Activated CD8-positive, alpha-beta T cell treated with anti-CD3 and anti-CD28 coated beads for 36 hours (primary cell): Measurements from ENCODE around the gene TMEFF2. TPM values are rescaled to one million over a fixed set of nuclear protein-coding genes. Genes with fewer than 3 reads are reported as not detected.

Source experiments
- ATAC-seq: fragments of 200-7000 bp; cut with Tn5 transposase; one replicate; pipeline ENCODE4 v1.10.0; 2021; ENCODE audit warnings: mild to moderate bottlenecking, moderate library complexity
- CTCF ChIA-PET: fragments of 350-600 bp; sonication (Branson Sonifier 250); formaldehyde crosslinking; loops from one replicate; lab custom pipeline; 2021; ENCODE audit warnings: antibody characterized with exemption; lab: Charles Lee
- POLR2A ChIA-PET: fragments of 350-600 bp; sonication (Branson Sonifier 250); formaldehyde crosslinking; loops from one replicate; lab custom pipeline; 2021; ENCODE audit warnings: antibody characterized with exemption; lab: Charles Lee
- DNase-seq: peaks from one replicate; pipeline ENCODE4 v3.0.0-alpha.2; 2020
- H3K27ac Mint-ChIP-seq: one replicate; pipeline ENCODE4 v1.8.0; 2021; ENCODE audit warnings: mild to moderate bottlenecking, mixed read lengths
- H3K27me3 Mint-ChIP-seq: one replicate; pipeline ENCODE4 v1.8.0; 2021; ENCODE audit warnings: mixed read lengths
- H3K36me3 Mint-ChIP-seq: one replicate; pipeline ENCODE4 v1.8.0; 2021; ENCODE audit warnings: low read depth, mixed read lengths
- H3K4me1 Mint-ChIP-seq: one replicate; pipeline ENCODE4 v1.8.0; 2021; ENCODE audit warnings: low read depth, mixed read lengths
- H3K4me3 Mint-ChIP-seq: one replicate; pipeline ENCODE4 v1.8.0; 2021; ENCODE audit warnings: mild to moderate bottlenecking, moderate library complexity, mixed read lengths
- H3K9me3 Mint-ChIP-seq: one replicate; pipeline ENCODE4 v1.8.0; 2021; ENCODE audit warnings: mixed read lengths
- intact Hi-C: fragments of 100-400 bp; cut with micrococcal nuclease; formaldehyde crosslinking; loops from one replicate; pipeline ENCODE4 v1.10.0; 2022
- total RNA-seq, 2 experiments: library from RNA; stranded (reverse); gene quantifications; one replicate each; pipeline ENCODE4 v1.2.3, GENCODE V29; 2021
- TF ChIP-seq, protein P1 (sequence below): fragments of 200-600 bp; IDR thresholded peaks from one replicate; pipeline ENCODE4 v1.8.0; 2022; ENCODE audit warnings: antibody characterized with exemption, mild to moderate bottlenecking

Gene TMEFF2
- total RNA-seq, 2 experiments from 2014 or later = not detected

DNA sequence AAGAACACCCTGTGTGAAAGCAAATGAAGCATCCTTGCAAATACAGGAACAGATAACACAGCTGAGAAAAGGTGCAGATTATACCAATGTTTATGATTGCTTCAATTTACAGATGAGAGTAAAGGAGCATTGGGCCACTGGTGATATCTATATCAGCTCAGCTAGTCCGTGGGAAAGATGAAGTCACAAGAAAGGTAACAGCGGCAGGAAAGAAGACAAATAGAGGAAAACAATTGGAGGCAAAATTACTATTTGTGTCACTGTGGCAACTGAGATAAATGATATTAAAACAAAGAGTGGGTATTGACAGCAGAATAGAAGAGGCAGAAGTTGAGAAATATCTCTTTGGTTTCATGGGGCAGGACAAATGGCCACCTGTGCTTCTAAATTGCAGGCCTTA, 226.6 kb downstream of the TMEFF2 start:
- POLR2A ChIA-PET = no interaction called here
- Mint-ChIP-seq H3K4me3 (no peak overlapping the region), H3K36me3 (no peaks in the 10 kb centered on the region), H3K9me3 (no peaks in the 10 kb centered on the region), H3K27ac (no peak overlapping the region), H3K27me3 (peaks cover 8% of the 10 kb centered on the region), H3K4me1 (no peaks in the 10 kb centered on the region)
- ATAC-seq (no peak), DNase-seq (no peak)
- CTCF ChIA-PET = no interaction called here
- intact Hi-C loops = no loop called here
- TF ChIP-seq, protein P1, sequence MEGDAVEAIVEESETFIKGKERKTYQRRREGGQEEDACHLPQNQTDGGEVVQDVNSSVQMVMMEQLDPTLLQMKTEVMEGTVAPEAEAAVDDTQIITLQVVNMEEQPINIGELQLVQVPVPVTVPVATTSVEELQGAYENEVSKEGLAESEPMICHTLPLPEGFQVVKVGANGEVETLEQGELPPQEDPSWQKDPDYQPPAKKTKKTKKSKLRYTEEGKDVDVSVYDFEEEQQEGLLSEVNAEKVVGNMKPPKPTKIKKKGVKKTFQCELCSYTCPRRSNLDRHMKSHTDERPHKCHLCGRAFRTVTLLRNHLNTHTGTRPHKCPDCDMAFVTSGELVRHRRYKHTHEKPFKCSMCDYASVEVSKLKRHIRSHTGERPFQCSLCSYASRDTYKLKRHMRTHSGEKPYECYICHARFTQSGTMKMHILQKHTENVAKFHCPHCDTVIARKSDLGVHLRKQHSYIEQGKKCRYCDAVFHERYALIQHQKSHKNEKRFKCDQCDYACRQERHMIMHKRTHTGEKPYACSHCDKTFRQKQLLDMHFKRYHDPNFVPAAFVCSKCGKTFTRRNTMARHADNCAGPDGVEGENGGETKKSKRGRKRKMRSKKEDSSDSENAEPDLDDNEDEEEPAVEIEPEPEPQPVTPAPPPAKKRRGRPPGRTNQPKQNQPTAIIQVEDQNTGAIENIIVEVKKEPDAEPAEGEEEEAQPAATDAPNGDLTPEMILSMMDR = no peak

DNA sequence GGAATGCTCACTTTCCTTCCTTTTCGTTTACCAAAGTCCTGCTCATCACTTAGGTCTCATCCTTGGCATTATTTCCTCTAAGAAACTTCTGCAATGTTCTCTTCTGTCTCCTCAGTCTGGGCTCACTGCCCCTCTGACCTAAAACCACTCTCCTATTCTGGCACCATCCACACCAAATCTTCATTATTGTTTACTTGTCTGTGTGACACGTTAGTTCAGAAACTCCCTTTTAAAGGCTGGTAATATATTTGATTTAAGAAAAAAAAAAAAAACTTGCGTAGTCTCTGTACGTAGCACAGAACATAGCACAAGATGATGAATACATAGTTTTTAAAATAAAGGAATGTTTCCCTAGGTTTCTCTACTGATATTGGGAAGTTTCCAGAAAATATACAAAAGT, 229.0 kb downstream of the TMEFF2 start:
- Mint-ChIP-seq H3K27me3 (peaks cover 4% of the 10 kb centered on the region), H3K4me3 (no peak overlapping the region), H3K27ac (no peak overlapping the region), H3K9me3 (no peaks in the 10 kb centered on the region), H3K4me1 (no peaks in the 10 kb centered on the region), H3K36me3 (no peaks in the 10 kb centered on the region)
- intact Hi-C loops = no loop called here
- DNase-seq = no peak
- ChIA-PET CTCF (no interaction called here), POLR2A (no interaction called here)
- TF ChIP-seq, protein P1 = no peak
- no peak for ATAC-seq

DNA sequence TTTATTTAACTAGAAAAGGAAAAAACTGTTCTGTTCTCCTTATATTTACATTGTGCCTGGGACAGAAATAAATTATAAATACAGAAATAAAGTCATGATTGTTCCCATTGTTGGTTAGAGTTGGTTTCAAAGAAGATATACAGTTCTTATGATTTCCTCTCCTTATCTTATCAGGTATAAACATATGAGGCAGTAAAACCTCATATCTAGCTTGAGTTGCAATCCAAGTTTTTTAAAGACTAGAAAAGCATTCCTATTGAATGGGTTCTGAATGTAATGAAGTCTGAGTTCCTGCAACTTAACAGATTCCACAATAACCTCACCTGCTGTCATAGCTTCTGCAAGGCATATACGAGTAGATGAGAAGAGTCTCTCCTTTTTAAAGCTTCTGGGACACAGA, 233.2 kb downstream of the TMEFF2 start:
- DNase-seq (no peak), ATAC-seq (no peak)
- ChIA-PET CTCF (no interaction called here), POLR2A (no interaction called here)
- H3K27ac Mint-ChIP-seq = no peak overlapping the region
- H3K36me3 Mint-ChIP-seq = no peaks in the 10 kb centered on the region
- TF ChIP-seq, protein P1 = no peak
- no peaks in the 10 kb centered on the region for H3K4me1 Mint-ChIP-seq
- no peak overlapping the region for H3K4me3 Mint-ChIP-seq
- peaks cover 6% of the 10 kb centered on the region for H3K27me3 Mint-ChIP-seq
- intact Hi-C loops = no loop called here
- no peaks in the 10 kb centered on the region for H3K9me3 Mint-ChIP-seq

DNA sequence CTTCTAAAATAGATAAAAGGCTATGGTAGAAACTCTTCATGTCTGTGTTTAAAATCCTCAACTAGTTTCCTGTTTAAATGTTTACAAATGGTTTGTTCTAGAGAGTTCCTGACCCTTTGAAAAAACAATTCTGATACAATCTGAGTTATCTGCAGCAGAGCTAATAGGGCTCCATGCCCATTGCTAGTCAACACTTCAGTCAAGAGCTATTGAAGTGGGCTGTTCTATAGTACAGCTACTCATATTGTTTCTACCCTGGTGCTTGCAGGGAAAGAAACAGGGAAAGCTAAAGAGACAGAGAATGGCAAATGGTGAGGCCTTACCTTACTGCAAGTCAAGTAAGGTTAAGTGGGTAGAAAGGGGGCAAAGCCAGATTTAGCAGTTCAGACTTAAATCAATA, 235.5 kb downstream of the TMEFF2 start:
- TF ChIP-seq, protein P1 = no peak
- DNase-seq (no peak), ATAC-seq (no peak)
- no peaks in the 10 kb centered on the region for H3K9me3 Mint-ChIP-seq
- H3K27me3 Mint-ChIP-seq = peaks cover 4% of the 10 kb centered on the region
- no peaks in the 10 kb centered on the region for H3K36me3 Mint-ChIP-seq
- H3K4me3 Mint-ChIP-seq = no peak overlapping the region
- no peak overlapping the region for H3K27ac Mint-ChIP-seq
- ChIA-PET CTCF (no interaction called here), POLR2A (no interaction called here)
- no peaks in the 10 kb centered on the region for H3K4me1 Mint-ChIP-seq
- intact Hi-C loops = no loop called here

DNA sequence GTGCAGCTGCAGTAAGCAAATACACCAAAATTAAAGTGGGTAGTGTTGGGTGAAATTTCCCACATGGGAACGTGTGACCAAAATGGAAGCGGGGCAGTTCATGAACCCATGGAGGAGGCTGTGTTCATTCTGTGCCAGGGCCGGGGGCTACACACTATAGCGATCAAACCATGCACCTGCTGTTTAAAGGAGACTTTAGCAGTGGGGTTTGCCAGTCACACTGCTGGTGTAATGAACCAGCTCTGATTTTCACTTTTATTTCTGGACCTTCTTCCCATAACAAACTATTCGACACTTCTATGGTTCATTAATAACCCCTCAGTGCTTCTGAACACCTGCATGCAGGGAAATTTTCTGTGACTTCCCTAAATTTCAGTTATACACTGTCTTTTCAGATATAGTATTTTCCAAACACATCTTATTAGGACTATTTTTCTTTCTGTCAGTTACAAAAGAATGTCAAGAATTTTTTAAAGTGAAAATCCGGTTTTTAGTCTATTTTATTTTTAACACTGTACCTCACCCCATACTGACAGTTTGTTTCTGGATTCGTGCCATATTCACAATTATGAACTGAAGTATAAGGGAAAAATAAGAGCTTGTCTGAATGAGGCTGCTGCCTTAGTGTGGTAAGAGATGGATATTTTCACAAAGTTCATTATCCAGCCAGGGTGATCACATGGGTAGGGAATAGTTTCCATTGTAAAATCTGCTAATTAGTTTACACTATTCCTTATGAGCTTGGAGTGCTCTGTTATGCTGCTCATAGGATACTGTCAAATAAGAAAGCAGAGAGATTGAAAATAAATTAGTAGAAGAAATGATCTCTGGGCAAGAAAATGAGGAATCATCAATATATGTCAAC, 236.5 kb downstream of the TMEFF2 start:
- H3K4me1 Mint-ChIP-seq = no peaks in the 10 kb centered on the region
- peaks cover 2% of the 10 kb centered on the region for H3K27me3 Mint-ChIP-seq
- ChIA-PET POLR2A (no interaction called here), CTCF (no interaction called here)
- no peaks in the 10 kb centered on the region for H3K36me3 Mint-ChIP-seq
- intact Hi-C loops = no loop called here
- no peak overlapping the region for H3K4me3 Mint-ChIP-seq
- no peak overlapping the region for H3K27ac Mint-ChIP-seq
- ATAC-seq (no peak), DNase-seq (no peak)
- no peaks in the 10 kb centered on the region for H3K9me3 Mint-ChIP-seq
- TF ChIP-seq, protein P1 = no peak
